GM21619 (cell line): ENCODE data around the gene ERVK3-1.
"Not testable (repeated sequence)": the region's sequence is repeated elsewhere in the genome, so short reads cannot be mapped to it uniquely, and the experiment has no call there.

Experiments used
- ATAC-seq: cut with Tn5 transposase; IDR thresholded peaks from one replicate; pipeline ENCODE4 v1.9.1; 2021; ENCODE audit not compliant: unreplicated experiment

Gene ERVK3-1

GRCh38 chr19:58305065-58305931 is at the start of gene ERVK3-1:
ERVK3-1 (plus strand) TSS chr19:58305377; CDS start chr19:58312169, 6,792 bp downstream.
- ATAC-seq: peak; percentile 97

DNA sequence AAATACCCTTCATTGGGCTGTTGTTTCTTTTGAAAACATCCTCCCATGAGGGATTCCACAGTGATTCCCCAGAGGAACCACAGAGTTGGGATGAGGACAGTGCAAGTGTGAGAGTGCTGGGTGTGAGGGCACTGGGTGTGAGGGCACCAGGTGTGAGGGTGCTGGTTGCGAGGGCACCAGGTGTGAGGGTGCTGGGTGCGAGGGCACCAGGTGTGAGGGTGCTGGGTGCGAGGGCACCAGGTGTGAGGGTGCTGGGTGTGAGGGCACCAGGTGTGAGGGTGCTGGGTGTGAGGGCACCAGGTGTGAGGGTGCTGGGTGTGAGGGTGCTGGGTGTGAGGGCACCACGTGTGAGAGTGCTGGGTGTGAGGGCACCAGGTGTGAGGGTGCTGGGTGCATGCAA is 46.9 kb upstream of the ERVK3-1 start:
- not testable (repeated sequence) for ATAC-seq

DNA sequence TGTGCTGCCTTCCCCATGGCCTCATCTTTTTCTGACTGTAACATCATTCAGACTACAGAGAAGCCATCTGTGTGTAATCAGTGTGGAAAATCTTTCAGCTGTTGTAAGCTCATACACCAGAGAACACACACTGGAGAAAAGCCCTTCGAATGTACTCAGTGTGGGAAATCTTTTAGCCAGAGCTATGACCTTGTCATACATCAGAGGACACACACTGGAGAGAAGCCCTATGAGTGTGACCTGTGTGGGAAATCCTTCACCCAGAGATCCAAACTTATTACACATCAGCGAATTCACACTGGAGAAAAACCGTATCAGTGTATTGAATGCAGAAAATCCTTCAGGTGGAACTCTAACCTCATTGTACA is 43.6 kb upstream of the ERVK3-1 start:
- ATAC-seq: no peak

- ATAC-seq: no peak
Measured at GRCh38 chr19:58261968-58262921, 42.9 kb upstream of the ERVK3-1 start.

DNA sequence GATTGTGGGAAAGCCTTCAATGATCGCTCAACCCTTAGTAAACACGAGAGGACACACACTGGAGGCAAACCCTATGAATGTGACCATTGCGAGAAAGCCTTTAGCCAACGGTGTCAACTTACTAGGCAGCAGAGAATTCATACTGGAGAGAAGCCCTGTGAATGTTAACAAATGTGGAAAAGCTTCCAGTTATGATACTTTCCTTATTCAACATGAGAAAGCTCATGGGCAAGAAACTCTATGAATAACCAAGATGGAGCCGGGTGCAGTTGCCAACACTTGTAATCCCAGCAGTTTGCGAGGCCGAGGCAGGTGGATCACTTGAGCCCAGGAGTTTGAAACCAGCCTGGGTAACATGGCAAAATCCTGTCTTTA is 42.3 kb upstream of the ERVK3-1 start:
- no peak for ATAC-seq

GRCh38 chr19:58265100-58265499 is 40.1 kb upstream of the ERVK3-1 start:
- no peak for ATAC-seq

DNA sequence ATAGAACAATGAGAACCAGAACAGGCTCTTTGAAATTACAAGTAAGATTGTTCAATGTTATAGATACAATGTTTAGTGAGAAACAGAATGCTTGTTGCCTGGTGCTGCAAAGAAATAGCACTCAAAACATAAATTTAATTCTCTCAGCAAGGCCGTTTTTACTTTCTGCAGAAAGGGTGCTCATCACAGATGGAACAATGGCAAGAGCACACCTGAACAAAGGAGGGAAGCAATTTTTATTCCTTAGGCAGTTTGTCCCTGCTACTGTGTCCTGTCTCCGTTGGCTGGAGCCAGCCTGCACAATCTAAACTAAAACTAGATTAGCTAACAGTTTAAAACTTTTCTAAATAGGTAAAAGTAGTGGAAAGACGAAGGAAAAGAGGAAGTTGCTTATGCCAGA is 36.8 kb upstream of the ERVK3-1 start:
- ATAC-seq: no peak

GRCh38 chr19:58274771-58275201 is 30.4 kb upstream of the ERVK3-1 start:
- ATAC-seq: no peak

DNA sequence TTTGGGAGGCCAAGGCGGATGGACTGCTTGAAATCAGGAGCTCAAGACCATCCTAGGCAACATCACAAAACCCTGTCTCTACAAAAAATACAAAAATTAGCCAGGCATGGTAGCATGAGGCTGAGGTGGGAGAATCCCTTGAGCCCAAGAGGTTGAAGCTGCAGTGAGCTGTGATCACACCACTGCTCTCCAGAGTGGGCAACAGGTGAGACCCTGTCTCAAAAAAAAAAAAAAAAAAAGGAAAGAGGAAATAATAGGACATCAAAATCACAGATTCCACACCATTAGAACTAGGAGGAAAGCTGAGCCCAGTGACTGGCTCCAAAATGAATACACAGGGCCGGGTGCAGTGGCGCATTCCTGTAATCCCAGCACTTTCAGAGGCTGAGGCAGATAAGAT is 29.6 kb upstream of the ERVK3-1 start:
- ATAC-seq: no peak

GRCh38 chr19:58277197-58277596 is 28.0 kb upstream of the ERVK3-1 start:
- ATAC-seq: no peak

GRCh38 chr19:58277748-58278540 is 27.2 kb upstream of the ERVK3-1 start:
- no peak for ATAC-seq

DNA sequence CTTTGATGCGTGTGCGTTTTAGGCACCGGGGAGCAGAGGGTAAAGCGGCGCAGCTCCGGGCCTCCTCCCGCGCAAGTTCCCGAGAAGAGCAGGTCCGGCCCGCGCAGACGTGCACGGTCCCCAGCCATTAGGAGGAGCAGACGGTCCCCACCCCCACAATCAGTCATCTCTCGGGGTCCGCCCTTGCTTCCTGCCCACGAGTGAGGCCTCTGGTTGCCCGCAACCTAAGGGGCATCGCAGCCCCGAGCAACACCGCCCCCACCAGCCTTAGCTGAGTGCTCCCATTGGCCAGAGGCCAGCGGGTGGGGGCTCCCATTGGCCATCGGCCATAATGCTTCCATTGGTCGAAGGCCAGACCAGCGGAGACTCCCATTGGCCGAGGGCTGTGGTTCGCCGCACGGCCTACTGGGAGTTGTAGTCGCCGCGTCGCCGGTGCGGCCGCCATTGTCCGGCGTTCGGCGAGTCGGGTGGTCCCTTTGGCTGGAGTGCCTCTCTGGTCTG is 26.6 kb upstream of the ERVK3-1 start, which contains the start of gene ZNF8:
TSS of gene ZNF8 (plus strand) at position 415 of the 501 bp plus-strand sequence. CDS start 127 bp downstream, outside the sequence.
- peak; percentile 90 for ATAC-seq

DNA sequence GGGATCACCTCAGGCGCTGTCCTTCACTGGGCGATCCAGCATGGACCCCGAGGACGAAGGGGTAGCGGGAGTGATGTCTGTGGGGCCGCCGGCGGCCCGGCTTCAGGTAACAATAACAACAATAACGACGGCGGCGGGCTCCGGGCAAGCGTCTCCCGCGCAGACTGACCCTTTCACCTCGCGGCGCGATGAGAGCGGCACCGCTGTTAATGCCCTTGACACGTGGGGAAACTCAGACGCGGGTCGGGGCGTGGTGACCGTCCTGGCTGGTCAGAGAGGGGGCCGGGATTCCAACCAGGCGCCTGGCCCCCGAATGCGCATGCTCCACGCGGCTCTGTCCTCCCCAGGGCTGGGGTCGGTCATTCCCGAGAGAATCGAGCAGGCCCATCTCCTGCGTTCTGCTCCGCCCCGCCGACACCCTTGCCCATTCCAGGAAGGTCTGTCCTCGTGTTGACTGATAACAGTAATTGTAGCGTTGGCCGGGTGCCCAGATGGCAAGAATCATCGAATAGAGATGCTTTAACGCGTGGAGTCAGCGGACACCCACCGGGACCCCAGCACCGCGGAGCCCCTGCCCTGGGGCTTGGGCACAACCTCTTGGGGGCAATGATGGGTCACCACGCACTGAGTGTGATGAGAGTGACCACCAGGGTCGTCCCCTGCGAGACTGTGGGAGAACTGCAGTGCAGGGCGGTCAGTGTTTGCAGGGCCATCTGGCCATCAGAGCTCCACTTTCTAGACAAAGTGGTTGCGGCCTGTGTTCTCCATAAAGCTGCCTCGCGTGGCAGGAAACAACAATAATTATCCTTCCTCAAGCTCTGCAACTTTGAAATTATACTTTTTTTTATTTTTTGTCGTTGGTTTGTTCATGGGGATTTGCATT is 25.9 kb upstream of the ERVK3-1 start:
- peak; percentile 32 for ATAC-seq

- ATAC-seq: no peak
Measured at GRCh38 chr19:58279925-58280316, 25.3 kb upstream of the ERVK3-1 start.

DNA sequence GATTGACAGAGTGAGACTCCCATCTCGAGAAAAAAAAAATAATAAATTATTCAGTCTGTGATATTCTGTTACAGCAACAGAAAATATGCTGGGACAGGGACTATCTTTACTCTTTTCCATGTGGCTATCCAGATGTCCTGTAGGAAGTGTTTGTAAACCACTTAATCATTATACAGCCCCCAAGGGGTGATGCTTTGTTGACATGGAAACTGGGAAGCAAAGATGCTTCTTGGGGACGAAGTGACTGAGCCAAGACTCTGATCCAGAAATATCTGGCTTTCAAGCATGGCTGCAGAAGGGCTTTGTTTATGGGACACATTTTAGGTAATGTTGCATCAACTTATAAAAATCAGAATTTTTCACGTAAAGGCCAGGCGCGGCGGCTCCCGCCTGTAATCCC is 21.0 kb upstream of the ERVK3-1 start:
- ATAC-seq: no peak

DNA sequence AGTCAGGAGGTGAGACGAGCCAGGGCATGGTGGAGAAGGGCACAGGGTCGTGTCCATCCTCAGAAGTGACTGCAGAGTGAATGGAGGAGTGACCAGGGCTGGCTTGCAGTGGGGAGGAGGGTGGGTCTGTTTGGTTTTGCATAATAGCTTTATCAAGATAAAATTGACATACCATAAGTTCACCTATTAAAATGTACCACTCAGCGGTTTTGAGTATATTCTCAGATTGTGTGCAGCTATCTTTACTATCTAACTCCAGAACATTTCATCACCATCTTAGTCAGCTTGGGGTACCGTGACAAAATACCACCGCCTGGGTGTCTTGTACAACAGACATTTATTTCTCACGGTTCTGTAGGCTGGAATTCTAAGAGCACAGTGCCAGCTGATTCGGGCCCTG is 13.2 kb upstream of the ERVK3-1 start:
- ATAC-seq: no peak

GRCh38 chr19:58294743-58295374 is 10.3 kb upstream of the ERVK3-1 start:
- no peak for ATAC-seq

DNA sequence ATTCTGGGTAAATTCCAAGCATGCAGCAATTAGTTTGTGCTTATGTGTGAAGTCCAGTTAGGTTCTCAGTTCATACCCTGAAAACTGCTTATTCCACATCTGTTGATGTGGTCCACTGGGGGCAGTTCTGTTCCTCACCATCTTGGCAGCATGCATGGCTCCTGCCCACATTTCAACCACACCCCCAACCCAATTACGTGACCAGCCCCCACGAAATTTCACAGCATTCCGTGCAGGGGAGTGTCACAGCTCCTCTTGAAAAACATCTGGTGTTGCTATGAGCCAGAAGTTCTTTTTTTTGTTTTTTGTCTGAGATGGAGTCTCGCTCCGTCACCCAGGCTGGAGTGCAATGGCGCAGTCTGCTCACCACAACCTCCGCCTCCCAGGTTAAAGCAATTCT is 9.1 kb upstream of the ERVK3-1 start:
- no peak for ATAC-seq

DNA sequence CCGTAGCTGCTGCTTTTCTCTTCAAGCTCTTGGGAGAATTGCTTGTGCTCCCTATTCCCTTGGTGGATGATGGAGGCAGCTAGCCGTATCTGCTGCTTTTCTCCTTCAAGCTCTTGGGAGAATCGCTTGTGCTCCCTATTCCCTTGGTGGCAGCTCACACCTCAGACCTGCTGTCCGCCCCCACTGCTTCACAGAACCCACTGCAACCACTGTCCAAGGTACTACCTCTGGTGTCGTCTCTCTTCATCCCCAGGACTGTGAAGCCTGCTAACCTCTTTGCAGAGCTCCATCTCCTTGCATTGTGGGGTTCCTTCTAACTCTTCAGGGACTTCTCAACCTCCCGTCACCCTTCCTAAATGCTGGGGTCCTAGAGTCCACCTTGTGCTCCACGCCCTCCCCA is 4.6 kb upstream of the ERVK3-1 start:
- no peak for ATAC-seq
